Activated CD4-positive, CD25-positive, alpha-beta regulatory T cell treated with anti-CD3 and anti-CD28 coated beads, Interleukin-2, amount 50 U/mL, for 24 hours (primary cell): Measurements from ENCODE around the gene MYORG.

Experiments used
- ATAC-seq, 2 donors: fragments of 150-1000 bp; cut with Tn5 transposase; one replicate each; pipeline ENCODE4 v1.10.0; 2021; ENCODE audit warnings: mild to moderate bottlenecking in 1 of 2, moderate library complexity in 1 of 2

The MYORG gene

GRCh38 chr9:34376596-34377403 lies at the start of gene MYORG:
Gene MYORG, minus strand, starts transcription at chr9:34376898. Its CDS starts 3,955 bp downstream, at chr9:34372943.
- ATAC-seq = peak; percentile 87 to 88

DNA sequence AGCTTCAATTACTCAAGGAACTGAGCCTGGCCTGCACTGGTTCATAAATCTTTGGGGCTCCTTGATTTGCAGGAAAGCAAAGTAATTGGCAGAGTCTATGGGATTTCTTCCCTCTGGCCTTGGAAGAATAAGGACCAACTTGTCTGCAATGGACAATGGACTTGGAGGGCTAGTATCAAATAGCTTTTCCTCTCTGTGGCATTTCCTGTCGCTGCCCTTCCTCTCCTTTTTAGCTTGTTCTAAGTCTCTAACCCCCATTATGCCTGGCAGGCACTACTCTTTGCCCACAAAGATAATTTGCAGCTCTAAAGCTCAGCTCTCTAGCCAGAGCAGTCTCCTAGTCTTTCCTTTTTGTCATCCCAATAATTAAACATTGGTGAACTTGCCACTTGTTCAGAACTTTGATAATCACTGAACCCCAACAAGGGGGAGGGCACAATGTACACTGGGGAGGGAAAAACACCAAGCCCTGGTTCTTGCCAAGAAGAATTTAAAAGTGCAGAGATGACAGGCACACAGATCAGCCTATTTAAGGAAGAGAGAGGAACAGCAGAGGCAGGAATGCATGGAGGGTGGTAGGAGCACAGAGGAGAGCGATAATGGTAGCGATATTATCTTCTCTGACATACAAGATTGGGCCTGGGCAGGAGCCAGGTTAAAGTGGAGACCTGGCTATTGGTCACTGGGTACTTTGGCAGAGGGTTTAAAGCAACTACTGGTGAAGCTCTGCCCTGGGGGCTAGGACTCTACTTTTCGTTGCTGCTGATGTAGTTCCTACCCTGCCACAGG lies 43.2 kb upstream of the MYORG start:
- no peak for ATAC-seq

DNA sequence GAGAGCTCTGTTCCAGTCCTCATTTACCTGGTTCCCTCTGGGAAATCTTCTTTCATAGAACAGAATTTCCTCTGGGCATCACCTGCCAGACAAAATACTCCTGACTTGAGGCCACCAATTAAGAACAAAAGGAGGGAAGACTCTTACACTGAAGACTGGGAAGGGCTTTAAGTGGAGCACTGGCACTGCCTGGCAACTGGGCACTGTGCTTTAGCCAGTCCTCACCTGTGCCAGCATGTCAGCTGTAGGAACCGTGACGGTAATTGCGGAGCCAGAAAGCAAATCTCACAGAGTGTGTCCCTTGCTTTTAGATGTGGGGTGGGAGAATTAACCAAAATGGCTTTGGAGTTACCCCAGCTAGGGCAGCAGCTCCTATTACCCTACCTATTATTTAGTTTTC lies 41.0 kb upstream of the MYORG start:
- no peak for ATAC-seq

DNA sequence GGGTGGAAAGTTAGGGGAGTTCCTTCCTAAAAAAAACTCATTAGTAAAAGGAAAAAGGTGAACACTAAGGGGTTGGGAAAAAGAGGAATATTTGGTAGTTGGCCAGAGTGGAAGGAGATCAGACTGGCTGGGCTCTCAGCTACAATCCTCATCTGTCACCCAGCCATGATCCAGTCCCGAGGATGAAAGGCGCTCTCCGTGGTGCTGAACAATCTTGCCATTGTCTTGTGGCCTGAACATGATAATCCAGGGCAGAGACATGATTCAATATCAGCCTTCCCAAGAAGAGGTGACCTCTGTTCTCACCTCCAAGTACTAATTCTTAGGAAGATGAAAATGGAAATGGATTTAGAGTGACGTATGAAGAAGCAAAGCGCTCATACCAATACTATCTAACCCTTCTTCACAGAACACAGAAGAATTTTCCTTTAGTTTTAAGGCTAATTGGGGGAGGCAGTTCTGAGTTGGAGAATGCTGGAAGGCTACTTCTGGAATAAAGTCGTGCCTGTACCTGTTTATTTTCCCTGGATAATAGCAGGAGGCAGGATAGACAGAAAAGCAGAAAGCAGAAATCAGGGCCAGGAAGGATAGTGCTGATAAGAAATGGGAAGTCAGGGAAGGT lies 36.6 kb upstream of the MYORG start:
- no peak for ATAC-seq

DNA sequence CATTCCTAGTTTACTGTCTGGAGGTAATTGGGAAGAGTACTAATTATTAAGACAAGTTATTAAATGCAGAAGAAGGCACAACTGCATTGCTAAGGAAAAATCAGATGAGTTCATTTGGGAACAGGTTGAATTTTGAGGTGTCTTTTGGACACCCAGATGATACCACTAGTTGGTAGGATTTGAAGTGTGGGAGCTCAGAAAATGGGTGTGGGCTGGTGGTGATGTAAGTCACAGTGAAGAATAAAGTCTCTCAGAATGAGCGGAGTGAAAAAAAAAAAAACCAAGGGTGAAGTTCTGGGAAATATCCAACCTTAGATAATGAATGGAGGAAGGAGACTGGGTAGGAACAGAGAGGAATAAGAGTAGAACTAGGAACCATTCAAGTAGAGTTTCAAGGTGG lies 35.6 kb upstream of the MYORG start:
- ATAC-seq = no peak

DNA sequence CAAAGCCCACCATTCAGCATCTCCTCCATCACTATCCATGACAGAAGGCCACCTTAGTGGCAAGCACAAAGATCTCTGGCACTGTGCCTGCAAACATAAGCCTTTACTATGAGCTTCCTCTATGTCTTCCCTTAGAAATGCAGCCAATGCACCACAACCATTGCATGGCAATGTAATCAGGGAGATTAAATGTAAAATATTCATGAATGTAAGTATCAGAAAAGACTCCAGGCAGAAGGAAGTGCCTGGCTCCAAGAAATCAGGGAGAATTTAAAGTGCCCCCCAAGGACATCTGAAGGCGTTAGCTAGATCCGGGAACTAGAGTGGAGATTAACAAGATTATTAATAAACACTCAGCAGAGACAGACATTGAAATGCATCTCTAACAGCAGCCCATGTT lies 32.5 kb upstream of the MYORG start:
- ATAC-seq = no peak

DNA sequence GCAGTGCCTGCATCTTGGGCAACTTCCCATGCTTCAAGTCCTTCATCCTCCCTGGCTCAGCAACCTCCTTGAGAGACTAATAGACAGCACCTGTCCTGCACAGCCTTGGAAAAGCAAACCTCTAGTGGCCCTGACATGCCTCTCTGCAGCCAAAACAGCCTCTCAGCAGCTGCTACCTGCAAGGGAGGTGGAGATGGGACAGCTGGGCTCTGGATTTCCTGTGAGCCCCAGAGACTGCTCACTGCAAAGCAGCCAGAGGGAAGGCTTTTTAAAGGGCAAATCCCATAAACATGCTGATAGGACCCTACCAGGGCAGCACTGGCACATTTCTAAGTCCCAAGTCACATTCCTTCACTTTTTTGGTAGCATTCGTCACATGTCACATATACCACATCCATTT lies 31.5 kb upstream of the MYORG start:
- no peak for ATAC-seq

DNA sequence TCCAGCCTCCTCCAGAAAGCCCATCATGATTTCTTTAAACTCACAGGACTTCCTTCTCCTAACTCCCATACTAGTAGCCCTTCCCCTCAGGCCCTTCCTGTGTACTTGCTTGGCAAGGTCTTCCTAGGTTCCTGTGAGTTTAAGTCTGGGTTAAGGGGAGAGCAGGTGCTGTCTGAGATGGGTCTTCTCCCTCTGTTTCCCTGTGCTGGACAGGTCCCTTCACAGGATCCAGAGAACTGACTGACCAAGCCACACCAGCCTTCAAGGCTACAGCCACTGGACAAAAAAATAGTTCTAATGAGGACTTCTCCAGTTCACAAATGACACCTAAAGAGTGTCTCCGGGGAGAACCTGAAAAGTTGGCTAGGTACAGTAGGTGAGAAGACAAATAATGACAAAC lies 29.5 kb upstream of the MYORG start:
- no peak for ATAC-seq

DNA sequence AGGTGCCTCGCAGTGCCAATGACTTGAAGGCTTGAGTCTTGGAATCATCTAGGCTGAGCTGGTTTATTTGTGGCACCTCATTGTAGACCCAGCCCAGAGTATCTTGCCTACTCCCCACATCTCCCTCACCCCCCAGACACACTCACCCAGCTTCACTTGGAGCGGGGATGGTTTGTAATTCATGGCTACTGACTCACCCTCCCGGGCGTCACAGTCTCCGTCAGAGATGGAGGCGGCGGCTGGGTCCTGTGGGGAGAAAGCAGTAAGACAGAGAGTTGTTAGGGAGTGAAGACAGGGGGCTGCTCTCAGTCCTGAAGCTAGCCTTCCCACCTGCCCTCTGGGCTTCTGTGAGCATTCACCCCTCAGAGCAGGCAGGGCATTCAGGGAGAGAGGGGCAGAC lies 29.0 kb upstream of the MYORG start:
- ATAC-seq = no peak

DNA sequence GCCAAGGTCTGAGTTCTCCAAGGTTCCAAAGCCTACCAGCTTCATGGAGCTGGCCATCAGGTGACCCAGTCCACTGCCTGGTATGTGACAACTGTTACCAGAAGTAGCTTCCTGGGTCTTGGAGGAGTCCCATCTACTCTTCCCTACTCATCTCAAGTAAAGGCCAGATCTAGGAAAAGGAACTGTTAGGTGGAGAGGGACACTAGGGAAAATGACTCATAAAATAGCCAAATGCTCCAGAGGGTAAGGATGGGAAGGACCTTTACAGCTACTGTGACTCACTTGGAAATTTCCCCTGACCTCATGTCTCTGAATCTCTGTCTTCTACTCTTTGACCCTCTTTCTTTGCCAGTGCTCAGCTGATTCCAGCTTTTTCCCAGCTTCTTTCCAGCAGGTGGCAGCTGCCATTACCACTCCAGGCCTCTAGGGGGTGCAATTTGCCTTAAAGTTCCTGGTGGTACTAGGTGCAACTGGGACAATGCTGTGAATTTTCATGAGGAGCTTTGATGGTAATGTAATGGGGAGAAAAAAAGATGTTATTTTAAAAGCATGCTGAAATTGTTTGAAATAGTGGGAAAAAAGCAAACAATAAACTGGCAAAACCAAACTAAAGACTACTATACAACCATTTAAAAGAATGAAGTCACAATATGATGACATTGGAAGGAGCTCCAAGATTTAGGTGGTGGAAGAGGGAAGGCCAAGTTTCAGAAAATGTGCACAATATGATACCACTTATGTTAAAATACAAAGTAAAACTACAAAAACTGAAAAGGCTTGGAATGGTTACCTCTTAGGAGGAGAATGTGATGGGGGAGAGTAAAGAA lies 27.1 kb upstream of the MYORG start:
- ATAC-seq = no peak

GRCh38 chr9:34400686-34401602 lies 24.2 kb upstream of the MYORG start:
- no peak for ATAC-seq

- ATAC-seq = no peak
Observed at GRCh38 chr9:34400275-34400674, 23.6 kb upstream of the MYORG start.

- ATAC-seq = no peak
Observed at GRCh38 chr9:34399729-34400128, 23.0 kb upstream of the MYORG start.

GRCh38 chr9:34398875-34399274 lies 22.2 kb upstream of the MYORG start:
- ATAC-seq = no peak

DNA sequence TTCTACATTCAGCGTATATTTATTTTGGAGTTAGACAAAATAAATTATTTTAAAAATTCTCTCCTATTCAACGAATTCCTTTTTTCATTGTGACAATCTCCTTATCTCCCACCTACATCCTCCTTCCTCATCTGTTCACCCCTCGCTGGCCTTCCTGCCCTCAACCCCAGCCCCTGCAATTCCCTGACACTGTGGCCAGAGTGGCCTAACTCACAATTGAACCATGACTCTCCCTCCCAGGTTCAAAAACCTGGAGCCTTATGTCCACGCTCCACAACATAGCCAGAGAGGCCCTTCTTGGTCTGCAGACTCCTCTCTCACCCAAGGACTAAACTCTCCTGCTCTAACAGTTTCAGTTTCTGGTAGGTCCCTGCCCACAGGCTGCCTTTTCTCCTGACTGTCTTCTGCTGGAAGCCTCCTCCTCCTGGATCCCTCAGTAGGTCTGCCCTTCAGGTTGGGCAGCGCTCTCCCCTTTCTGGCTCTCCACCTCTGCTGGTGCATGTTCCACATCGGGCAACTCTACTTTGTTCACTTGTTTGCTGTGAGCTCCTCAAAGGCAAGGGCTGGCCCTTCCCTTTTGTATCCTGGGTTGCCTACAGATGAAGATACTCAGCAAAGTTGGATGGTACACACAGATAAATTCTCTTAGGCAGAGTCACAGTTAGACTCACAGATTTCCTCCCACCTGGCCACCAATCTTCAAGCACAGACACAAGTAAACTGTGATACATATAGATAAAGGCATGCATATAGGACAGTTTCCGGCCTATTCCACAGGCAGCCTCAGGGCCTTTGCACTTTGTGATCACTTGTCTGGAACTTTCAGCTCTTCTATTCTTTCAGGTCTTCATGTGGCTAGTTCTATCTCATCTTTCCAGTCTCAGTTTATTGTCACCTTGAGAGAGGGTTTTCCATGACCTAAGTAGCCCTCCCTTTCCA lies 19.8 kb upstream of the MYORG start:
- ATAC-seq = no peak

- no peak for ATAC-seq
Observed at GRCh38 chr9:34392511-34392910, 15.8 kb upstream of the MYORG start.

DNA sequence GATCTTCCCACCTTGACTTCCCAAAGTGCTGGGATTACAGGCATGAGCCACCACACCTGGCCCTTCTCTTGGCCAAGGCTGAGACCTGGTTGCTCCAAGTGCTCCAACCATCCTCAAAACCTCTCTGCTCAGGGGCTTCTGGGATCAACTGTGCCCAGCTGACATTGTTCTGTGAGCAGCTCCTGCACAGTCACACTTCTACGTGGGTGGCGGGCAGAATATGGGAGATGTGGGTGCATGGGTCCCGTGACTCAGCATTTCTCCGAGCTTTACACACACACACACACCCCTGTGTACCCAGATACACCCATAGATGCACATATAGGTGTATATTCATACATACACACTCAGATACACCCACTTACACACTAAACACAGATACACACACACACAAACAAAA lies 10.5 kb upstream of the MYORG start:
- ATAC-seq = no peak

DNA sequence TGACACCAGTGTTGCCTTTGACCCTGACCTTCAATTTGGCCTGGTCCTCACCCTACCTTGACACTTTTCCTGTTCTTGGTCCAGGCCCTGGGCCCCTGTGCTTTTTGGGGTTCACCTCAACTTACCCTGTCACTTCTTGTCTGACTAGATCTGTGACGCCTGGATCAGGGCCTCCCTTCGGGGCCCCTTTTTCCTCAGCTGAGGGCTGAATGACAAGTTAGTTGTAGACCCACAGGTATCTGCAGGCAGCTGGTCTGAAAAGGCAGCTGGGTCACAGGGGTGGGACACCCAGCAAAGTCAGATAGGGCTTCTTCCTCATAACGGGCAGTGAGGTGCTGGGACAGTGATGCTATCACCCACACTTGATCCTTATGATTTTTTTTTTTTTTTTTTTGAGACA lies 10.0 kb upstream of the MYORG start:
- no peak for ATAC-seq

DNA sequence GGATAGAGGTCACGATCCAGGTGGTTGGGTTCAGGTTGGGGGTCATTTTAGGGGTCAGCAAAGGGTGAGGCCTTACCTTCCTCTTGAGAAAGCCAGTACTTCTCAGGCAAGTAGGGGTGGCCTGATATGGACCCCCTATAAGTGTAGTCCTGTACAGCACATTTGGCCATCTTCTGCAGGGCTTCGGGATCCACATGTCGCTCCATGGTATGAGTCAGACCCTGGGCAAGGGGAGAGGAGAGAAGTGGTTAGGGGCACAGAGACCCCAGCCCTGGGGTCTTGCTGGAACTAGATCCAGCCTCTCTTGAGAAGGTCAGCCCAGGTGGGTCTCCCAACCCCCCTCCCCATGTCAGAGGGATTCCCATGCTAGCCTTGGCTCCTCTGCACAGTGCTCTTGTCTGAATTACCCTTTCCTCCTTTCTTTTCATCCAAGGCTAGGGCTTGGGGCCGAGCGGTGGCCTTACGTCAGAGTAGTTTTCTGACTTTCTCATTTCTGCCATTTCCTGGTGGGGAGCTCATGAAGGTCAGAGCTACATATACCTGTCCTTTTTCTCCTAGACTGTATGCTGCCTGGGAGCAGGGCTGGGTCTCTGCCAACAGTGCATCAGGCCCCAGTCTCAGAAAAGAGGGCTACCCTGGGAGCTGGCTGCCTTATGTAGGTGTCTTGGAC lies 9.0 kb upstream of the MYORG start:
- no peak for ATAC-seq
